ENCODE measurements around the gene STK32C.

The STK32C gene

DNA sequence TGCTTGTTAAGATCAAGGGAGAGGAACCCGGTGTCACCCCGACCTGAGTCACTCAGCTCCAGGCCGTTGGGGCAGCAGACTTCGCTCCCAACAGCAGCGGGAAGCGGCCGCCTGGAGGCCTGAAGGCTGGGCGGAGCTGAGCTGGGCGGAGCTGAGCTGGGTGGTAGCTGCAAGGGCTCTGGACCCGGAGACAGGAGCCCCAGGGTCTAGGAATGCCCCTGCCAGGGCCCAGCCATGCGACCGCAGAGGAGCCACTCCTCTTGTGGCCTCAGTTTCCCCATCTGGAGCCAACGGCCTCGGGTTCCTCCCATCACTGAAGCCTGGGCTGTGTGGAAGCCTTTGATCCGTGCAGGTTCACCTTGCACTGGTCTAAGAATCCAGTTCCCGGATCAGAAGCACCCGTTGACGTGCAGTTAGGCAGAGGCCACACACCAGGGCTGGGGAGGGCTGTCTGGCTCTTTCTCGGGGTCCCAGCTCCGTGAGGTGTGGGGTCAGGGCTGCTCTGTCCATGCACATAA is 142.9 kb downstream of the STK32C start:
- TF ChIP-seq, protein P1, sequence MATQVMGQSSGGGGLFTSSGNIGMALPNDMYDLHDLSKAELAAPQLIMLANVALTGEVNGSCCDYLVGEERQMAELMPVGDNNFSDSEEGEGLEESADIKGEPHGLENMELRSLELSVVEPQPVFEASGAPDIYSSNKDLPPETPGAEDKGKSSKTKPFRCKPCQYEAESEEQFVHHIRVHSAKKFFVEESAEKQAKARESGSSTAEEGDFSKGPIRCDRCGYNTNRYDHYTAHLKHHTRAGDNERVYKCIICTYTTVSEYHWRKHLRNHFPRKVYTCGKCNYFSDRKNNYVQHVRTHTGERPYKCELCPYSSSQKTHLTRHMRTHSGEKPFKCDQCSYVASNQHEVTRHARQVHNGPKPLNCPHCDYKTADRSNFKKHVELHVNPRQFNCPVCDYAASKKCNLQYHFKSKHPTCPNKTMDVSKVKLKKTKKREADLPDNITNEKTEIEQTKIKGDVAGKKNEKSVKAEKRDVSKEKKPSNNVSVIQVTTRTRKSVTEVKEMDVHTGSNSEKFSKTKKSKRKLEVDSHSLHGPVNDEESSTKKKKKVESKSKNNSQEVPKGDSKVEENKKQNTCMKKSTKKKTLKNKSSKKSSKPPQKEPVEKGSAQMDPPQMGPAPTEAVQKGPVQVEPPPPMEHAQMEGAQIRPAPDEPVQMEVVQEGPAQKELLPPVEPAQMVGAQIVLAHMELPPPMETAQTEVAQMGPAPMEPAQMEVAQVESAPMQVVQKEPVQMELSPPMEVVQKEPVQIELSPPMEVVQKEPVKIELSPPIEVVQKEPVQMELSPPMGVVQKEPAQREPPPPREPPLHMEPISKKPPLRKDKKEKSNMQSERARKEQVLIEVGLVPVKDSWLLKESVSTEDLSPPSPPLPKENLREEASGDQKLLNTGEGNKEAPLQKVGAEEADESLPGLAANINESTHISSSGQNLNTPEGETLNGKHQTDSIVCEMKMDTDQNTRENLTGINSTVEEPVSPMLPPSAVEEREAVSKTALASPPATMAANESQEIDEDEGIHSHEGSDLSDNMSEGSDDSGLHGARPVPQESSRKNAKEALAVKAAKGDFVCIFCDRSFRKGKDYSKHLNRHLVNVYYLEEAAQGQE (IDR thresholded peaks at IDR 0.05; ENCODE audit: insufficient read depth in 1 of 2, low read depth in 2 of 2, low read length in 2 of 2) = no peak
- TF ChIP-seq FOXP2 (optimal IDR thresholded peaks at IDR 0.05; ENCODE audit: borderline replicate concordance, extremely low read depth, extremely low read length, insufficient read depth) = no peak
- no peak for TF ChIP-seq SIN3A (IDR thresholded peaks at IDR 0.05; ENCODE audit: borderline replicate concordance, insufficient read depth, low read length)
- no peak for TF ChIP-seq TAF1 (IDR thresholded peaks at IDR 0.05; ENCODE audit: borderline replicate concordance, insufficient read depth, low read length)
- no peak for TF ChIP-seq POLR2AphosphoS5 (IDR thresholded peaks at IDR 0.05; ENCODE audit: low read depth, low read length)

DNA sequence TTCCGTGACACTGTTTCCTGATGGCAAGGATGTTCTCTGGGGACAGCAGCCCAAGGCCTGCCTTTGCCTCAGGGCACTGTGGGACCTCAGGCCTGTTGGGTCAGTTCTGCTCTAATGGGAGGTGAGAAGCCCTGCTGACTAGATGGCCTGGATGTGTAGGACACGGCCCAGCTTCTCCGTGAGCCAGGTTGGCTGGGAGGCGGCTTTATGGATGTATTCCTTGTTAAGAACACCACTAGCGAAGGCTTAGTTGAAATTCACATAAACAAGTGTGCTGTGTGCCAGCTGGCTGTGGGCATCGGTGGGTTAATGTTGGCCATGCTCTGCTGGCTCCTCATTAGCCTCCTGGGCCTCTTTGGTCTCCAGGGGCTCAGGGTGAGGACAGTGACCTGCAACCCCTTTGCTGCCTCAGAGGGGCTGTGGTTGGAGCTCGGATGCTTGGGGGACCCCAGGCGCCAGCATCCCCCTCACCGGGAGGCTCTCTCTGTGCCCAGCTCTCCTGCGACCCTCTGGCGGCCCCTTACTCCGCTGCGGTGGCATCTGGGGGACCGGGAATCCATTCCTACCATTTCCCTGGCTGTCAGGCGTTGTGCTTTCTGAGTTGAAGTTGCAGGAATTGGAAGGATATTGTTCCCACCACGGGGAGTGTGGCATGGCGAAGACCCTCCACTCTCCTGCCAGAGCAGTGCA is 143.8 kb downstream of the STK32C start:
- no peak for TF ChIP-seq POLR2AphosphoS5 (IDR thresholded peaks at IDR 0.05; ENCODE audit: low read depth, low read length)
- TF ChIP-seq TAF1 (IDR thresholded peaks at IDR 0.05; ENCODE audit: borderline replicate concordance, insufficient read depth, low read length) = no peak
- no peak for TF ChIP-seq FOXP2 (optimal IDR thresholded peaks at IDR 0.05; ENCODE audit: borderline replicate concordance, extremely low read depth, extremely low read length, insufficient read depth)
- TF ChIP-seq, protein P1 (IDR thresholded peaks at IDR 0.05; ENCODE audit: insufficient read depth in 1 of 2, low read depth in 2 of 2, low read length in 2 of 2) = no peak
- TF ChIP-seq SIN3A (IDR thresholded peaks at IDR 0.05; ENCODE audit: borderline replicate concordance, insufficient read depth, low read length) = no peak

DNA sequence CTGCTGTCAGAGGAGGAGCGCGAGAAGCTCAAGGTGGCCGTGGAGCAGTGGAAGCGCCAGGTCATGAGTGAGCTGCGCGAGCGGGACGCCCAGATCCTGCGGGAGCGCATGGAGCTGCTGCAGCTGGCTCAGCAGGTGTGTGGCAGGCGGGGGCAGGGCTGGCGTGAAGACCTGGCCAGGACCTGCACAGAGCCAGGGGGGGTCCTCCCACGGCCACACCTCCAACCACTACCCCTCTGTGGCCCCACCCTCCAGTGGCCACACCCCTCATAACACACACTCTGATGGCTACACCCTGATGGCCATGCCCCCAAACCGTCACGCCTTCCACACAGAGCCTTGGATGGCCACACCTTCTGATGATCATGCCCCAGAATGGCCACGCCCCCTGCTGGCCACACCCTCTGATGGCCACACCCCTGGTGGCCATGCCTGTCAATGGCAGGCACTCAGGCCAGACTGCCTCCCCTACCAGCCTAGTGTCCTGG is 144.4 kb downstream of the STK32C start:
- TF ChIP-seq FOXP2 (optimal IDR thresholded peaks at IDR 0.05; ENCODE audit: borderline replicate concordance, extremely low read depth, extremely low read length, insufficient read depth) = no peak
- TF ChIP-seq, protein P1 (IDR thresholded peaks at IDR 0.05; ENCODE audit: insufficient read depth in 1 of 2, low read depth in 2 of 2, low read length in 2 of 2) = no peak
- TF ChIP-seq SIN3A (IDR thresholded peaks at IDR 0.05; ENCODE audit: borderline replicate concordance, insufficient read depth, low read length) = no peak
- TF ChIP-seq TAF1 (IDR thresholded peaks at IDR 0.05; ENCODE audit: borderline replicate concordance, insufficient read depth, low read length) = no peak
- no peak for TF ChIP-seq POLR2AphosphoS5 (IDR thresholded peaks at IDR 0.05; ENCODE audit: low read depth, low read length)

DNA sequence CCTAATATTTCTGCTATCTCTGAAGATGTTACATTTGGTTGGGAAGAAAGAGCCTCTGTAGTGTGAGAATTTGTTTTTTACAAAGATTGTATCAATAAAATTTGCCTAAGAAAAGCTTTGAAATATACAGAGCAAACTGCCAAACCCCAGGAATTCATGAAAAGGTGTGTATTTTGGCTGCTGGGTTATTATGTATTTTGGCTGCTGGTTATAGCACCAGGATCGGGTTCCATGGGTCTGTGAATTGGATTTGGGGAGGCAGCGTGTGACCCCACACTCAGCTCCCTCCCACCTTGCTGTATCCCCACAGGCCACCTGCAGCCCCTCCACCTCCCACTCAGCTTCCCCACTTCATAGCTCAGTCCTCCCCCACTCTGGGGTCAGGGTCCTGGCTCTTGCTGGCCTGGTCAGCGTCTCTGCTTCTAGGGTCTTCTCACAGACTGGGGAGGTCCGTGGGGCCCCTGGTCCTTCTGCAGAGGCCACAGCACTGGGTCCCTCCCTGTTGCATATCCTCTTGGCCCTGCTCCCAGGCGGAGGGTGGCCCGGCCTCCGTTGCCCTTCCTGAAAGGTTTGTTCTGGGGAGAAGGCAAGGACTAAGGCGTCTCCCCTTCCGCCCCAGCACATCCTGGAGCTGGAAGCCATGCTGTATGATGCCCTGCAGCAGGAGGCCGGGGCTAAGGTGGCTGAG is 145.0 kb downstream of the STK32C start:
- no peak for TF ChIP-seq SIN3A (IDR thresholded peaks at IDR 0.05; ENCODE audit: borderline replicate concordance, insufficient read depth, low read length)
- no peak for TF ChIP-seq TAF1 (IDR thresholded peaks at IDR 0.05; ENCODE audit: borderline replicate concordance, insufficient read depth, low read length)
- TF ChIP-seq POLR2AphosphoS5 (IDR thresholded peaks at IDR 0.05; ENCODE audit: low read depth, low read length) = no peak
- TF ChIP-seq, protein P1 (IDR thresholded peaks at IDR 0.05; ENCODE audit: insufficient read depth in 1 of 2, low read depth in 2 of 2, low read length in 2 of 2) = no peak
- TF ChIP-seq FOXP2 (optimal IDR thresholded peaks at IDR 0.05; ENCODE audit: borderline replicate concordance, extremely low read depth, extremely low read length, insufficient read depth) = no peak

All from PFSK-1 (cell line).